ENCODE results near the gene COL12A1. TPM values are rescaled to one million over a fixed set of nuclear protein-coding genes. Genes with fewer than 3 reads are reported as not detected.

Gene COL12A1
- total and polyA plus RNA-seq, 2 donors (not counting 1 experiment from before 2014, with no cell fraction given): not detected

- no peaks in the 10 kb centered on the region for H3K9me3 ChIP-seq (ENCODE audit: control extremely low read depth in 1 of 3, control insufficient read depth in 2 of 3, insufficient read depth in 1 of 3, low read length in 2 of 3)
- Mint-ChIP-seq H3K9me3 (ENCODE audit: insufficient read depth) (no peaks in the 10 kb centered on the region), H3K27ac (no peak overlapping the region), H3K4me1 (no peaks in the 10 kb centered on the region), H3K27me3 (peaks cover 3% of the 10 kb centered on the region), H3K4me3 (no peak overlapping the region)
- H3K9ac ChIP-seq (ENCODE audit: low read length): no peak overlapping the region
- ATAC-seq (ENCODE audit: low read depth): no peak
- WGBS (ENCODE audit: insufficient coverage): no CpG with 5 or more reads among the region's 8 CpGs
- intact Hi-C loops (cut with micrococcal nuclease): no loop called here
- no peaks in the 10 kb centered on the region for H3K27me3 ChIP-seq (replicated peaks in 1 of 4; ENCODE audit: control extremely low read depth in 1 of 4, control insufficient read depth in 3 of 4, insufficient read depth in 4 of 4, low read length in 3 of 4)
- no peak for DNase-seq
- no peaks in the 10 kb centered on the region for H4K20me1 ChIP-seq (ENCODE audit: control insufficient read depth, insufficient read depth, low read length, poor library complexity, severe bottlenecking)
- no peaks in the 10 kb centered on the region for H3K36me3 ChIP-seq (replicated peaks in 1 of 2; ENCODE audit: control extremely low read depth in 1 of 2, control insufficient read depth in 1 of 2, extremely low read depth in 1 of 2, insufficient read depth in 2 of 2, low read length in 1 of 2)
- ChIA-PET POLR2A (no interaction called here), CTCF (no interaction called here)
- no peak overlapping the region for H3K27ac ChIP-seq (ENCODE audit: low read length in 2 of 2)
- no peak overlapping the region for H3K4me2 ChIP-seq (replicated peaks; ENCODE audit: low read depth, low read length, poor library complexity, severe bottlenecking)
- H2AFZ ChIP-seq (ENCODE audit: insufficient read depth, low read depth, low read length, poor library complexity, severe bottlenecking): no peak overlapping the region
- no peak for TF ChIP-seq EZH2 (IDR thresholded peaks at IDR 0.05; ENCODE audit: borderline replicate concordance, insufficient read depth, low read depth, low read length, poor library complexity, severe bottlenecking)
- no peak for TF ChIP-seq CTCF (IDR thresholded peaks at IDR 0.05)
- H3K79me2 ChIP-seq (ENCODE audit: control insufficient read depth, insufficient read depth, low read length): no peaks in the 10 kb centered on the region
- H3K4me3 ChIP-seq (ENCODE audit: control extremely low read depth in 1 of 5, extremely low read depth in 1 of 5, insufficient read depth in 1 of 5, low read depth in 2 of 5, low read length in 4 of 5): no peak overlapping the region
- H3K4me1 ChIP-seq (ENCODE audit: control insufficient read depth in 2 of 2, insufficient read depth in 2 of 2, low read length in 2 of 2): no peaks in the 10 kb centered on the region
Observed at GRCh38 chr6:75118925-75119515, 86.8 kb downstream of the COL12A1 start.

- Mint-ChIP-seq H3K4me3 (no peak overlapping the region), H3K9me3 (ENCODE audit: insufficient read depth) (no peaks in the 10 kb centered on the region), H3K27me3 (no peaks in the 10 kb centered on the region), H3K4me1 (no peaks in the 10 kb centered on the region), H3K27ac (no peak overlapping the region)
- H2AFZ ChIP-seq (ENCODE audit: insufficient read depth, low read depth, low read length, poor library complexity, severe bottlenecking): no peak overlapping the region
- H3K9ac ChIP-seq (ENCODE audit: low read length): no peak overlapping the region
- intact Hi-C loops (cut with micrococcal nuclease): no loop called here
- ATAC-seq (ENCODE audit: low read depth): no peak
- ChIA-PET CTCF (no interaction called here), POLR2A (no interaction called here)
- no peak for DNase-seq
- H3K4me3 ChIP-seq (ENCODE audit: control extremely low read depth in 1 of 5, extremely low read depth in 1 of 5, insufficient read depth in 1 of 5, low read depth in 2 of 5, low read length in 4 of 5): no peak overlapping the region
- H3K79me2 ChIP-seq (ENCODE audit: control insufficient read depth, insufficient read depth, low read length): no peaks in the 10 kb centered on the region
- no peaks in the 10 kb centered on the region for H3K27me3 ChIP-seq (replicated peaks in 1 of 4; ENCODE audit: control extremely low read depth in 1 of 4, control insufficient read depth in 3 of 4, insufficient read depth in 4 of 4, low read length in 3 of 4)
- H3K4me2 ChIP-seq (replicated peaks; ENCODE audit: low read depth, low read length, poor library complexity, severe bottlenecking): no peak overlapping the region
- H3K36me3 ChIP-seq (replicated peaks in 1 of 2; ENCODE audit: control extremely low read depth in 1 of 2, control insufficient read depth in 1 of 2, extremely low read depth in 1 of 2, insufficient read depth in 2 of 2, low read length in 1 of 2): no peaks in the 10 kb centered on the region
- H3K9me3 ChIP-seq (ENCODE audit: control extremely low read depth in 1 of 3, control insufficient read depth in 2 of 3, insufficient read depth in 1 of 3, low read length in 2 of 3): no peaks in the 10 kb centered on the region
- no peaks in the 10 kb centered on the region for H4K20me1 ChIP-seq (ENCODE audit: control insufficient read depth, insufficient read depth, low read length, poor library complexity, severe bottlenecking)
- WGBS (ENCODE audit: insufficient coverage): no CpG with 5 or more reads among the region's 2 CpGs
- H3K4me1 ChIP-seq (ENCODE audit: control insufficient read depth in 2 of 2, insufficient read depth in 2 of 2, low read length in 2 of 2): no peaks in the 10 kb centered on the region
- no peak overlapping the region for H3K27ac ChIP-seq (ENCODE audit: low read length in 2 of 2)
- TF ChIP-seq EZH2 (IDR thresholded peaks at IDR 0.05; ENCODE audit: borderline replicate concordance, insufficient read depth, low read depth, low read length, poor library complexity, severe bottlenecking): no peak
- no peak for TF ChIP-seq CTCF (IDR thresholded peaks at IDR 0.05)
Observed at GRCh38 chr6:75117701-75118100, 88.2 kb downstream of the COL12A1 start.

Measured in B cell (primary cell).